Epithelial cell of proximal tubule (primary cell): ENCODE data around the gene ARHGAP26. TPM values are rescaled to one million over a fixed set of nuclear protein-coding genes. Genes with fewer than 3 reads are reported as not detected.
"Not testable (repeated sequence)": the region's sequence is repeated elsewhere in the genome, so short reads cannot be mapped to it uniquely, and the experiment has no call there.

ENCODE experiments used
- DNase-seq: peaks from one replicate; pipeline ENCODE4 v3.0.0-alpha.2; 2011; ENCODE audit warnings: low read depth
- H3K4me3 ChIP-seq: 2 replicates; pipeline ENCODE4 v1.5.1; 2011; ENCODE audit warnings: low read depth, mild to moderate bottlenecking, low read length
- CTCF ChIP-seq: conservative IDR thresholded peaks from 2 replicates; pipeline ENCODE4 v1.5.1; 2012; ENCODE audit warnings: low read depth, mild to moderate bottlenecking, low read length
- total RNA-seq: library from RNA; depleted of rRNA; stranded (reverse); fragments of >200 nt; gene quantifications from 2 replicates; pipeline ENCODE4 v1.2.3, GENCODE V29; 2015

Gene ARHGAP26
- total RNA-seq, 1 donor from 2014 or later = 7.0 TPM

GRCh38 chr5:142945845-142946244 is 175.7 kb downstream of the ARHGAP26 start:
- no peak for TF ChIP-seq CTCF
- no peak for DNase-seq
- H3K4me3 ChIP-seq = no peak overlapping the region

GRCh38 chr5:142946547-142947426 is 176.6 kb downstream of the ARHGAP26 start:
- H3K4me3 ChIP-seq = no peak overlapping the region
- TF ChIP-seq CTCF = no peak
- DNase-seq = no peak

- no peak for TF ChIP-seq CTCF
- H3K4me3 ChIP-seq = no peak overlapping the region
- no peak for DNase-seq
Observed at GRCh38 chr5:142947427-142947709, 177.2 kb downstream of the ARHGAP26 start.

GRCh38 chr5:142952229-142952628 is 182.1 kb downstream of the ARHGAP26 start:
- no peak for TF ChIP-seq CTCF
- H3K4me3 ChIP-seq = no peak overlapping the region
- no peak for DNase-seq

- DNase-seq, H3K4me3 ChIP-seq: not testable (repeated sequence)
Observed at GRCh38 chr5:142952871-142953270, 182.7 kb downstream of the ARHGAP26 start.

GRCh38 chr5:142954455-142954854 is 184.3 kb downstream of the ARHGAP26 start:
- DNase-seq = no peak
- TF ChIP-seq CTCF = no peak
- H3K4me3 ChIP-seq = no peak overlapping the region

GRCh38 chr5:142955628-142956027 is 185.5 kb downstream of the ARHGAP26 start:
- no peak overlapping the region for H3K4me3 ChIP-seq
- TF ChIP-seq CTCF = no peak
- no peak for DNase-seq
